Caco-2 (cell line): ENCODE measurements around the gene FARP1. TPM values are rescaled to one million over a fixed set of nuclear protein-coding genes. Genes with fewer than 3 reads are reported as not detected.

Experiments
- BruUV-seq: library from RNA; stranded (reverse); fragments of 400-500 nt; replicated peaks from 2 replicates; lab custom pipeline; 2021; lab: Mats Ljungman, UMichigan
- CTCF ChIA-PET: fragments of 300-600 bp; sonication (Branson Sonifier 250); formaldehyde crosslinking; loops from one replicate; lab custom pipeline; 2022; ENCODE audit warnings: antibody characterized with exemption; lab: Charles Lee
- POLR2A ChIA-PET: fragments of 300-600 bp; sonication (Branson Sonifier 250); formaldehyde crosslinking; loops from one replicate; lab custom pipeline; 2022; ENCODE audit warnings: antibody characterized with exemption; lab: Charles Lee
- DNase-seq, 2 experiments: peaks; one replicate each; pipeline versions ENCODE4 v3.0.0 to v3.0.0-alpha.2; 2020 to 2022
- H3K27me3 ChIP-seq: replicated peaks from 2 replicates; pipeline ENCODE4 v1.6.0; 2011; ENCODE audit warnings: low read length; ENCODE audit not compliant: control insufficient read depth, insufficient read depth
- H3K36me3 ChIP-seq: 2 replicates; pipeline ENCODE4 v1.5.1; 2011; ENCODE audit warnings: low read length; ENCODE audit not compliant: control insufficient read depth, insufficient read depth
- H3K4me1 ChIP-seq: fragments of 250-450 bp; sonication (Bioruptor Pico); 2 replicates; pipeline ENCODE4 v1.5.1; 2020; ENCODE audit warnings: mild to moderate bottlenecking
- H3K4me3 ChIP-seq: 2 replicates; pipeline ENCODE4 v1.5.1; 2011; ENCODE audit warnings: low read depth, mild to moderate bottlenecking, control low read depth, low read length
- H3K9me3 ChIP-seq: fragments of 250-450 bp; sonication (Bioruptor Pico); 2 replicates; pipeline ENCODE4 v1.5.1; 2020; ENCODE audit warnings: mild to moderate bottlenecking, moderate library complexity
- H3K27ac Mint-ChIP-seq: one replicate; pipeline ENCODE4 v1.8.0; 2022; ENCODE audit warnings: mixed read lengths; ENCODE audit not compliant: unreplicated experiment
- H3K27me3 Mint-ChIP-seq: one replicate; pipeline ENCODE4 v1.8.0; 2022; ENCODE audit warnings: mixed read lengths; ENCODE audit not compliant: insufficient read depth, unreplicated experiment
- H3K36me3 Mint-ChIP-seq: one replicate; pipeline ENCODE4 v1.8.0; 2022; ENCODE audit warnings: mild to moderate bottlenecking, mixed read lengths; ENCODE audit not compliant: insufficient read depth, unreplicated experiment
- H3K4me1 Mint-ChIP-seq: one replicate; pipeline ENCODE4 v1.8.0; 2022; ENCODE audit warnings: low read depth, mixed read lengths; ENCODE audit not compliant: unreplicated experiment
- H3K4me3 Mint-ChIP-seq: one replicate; pipeline ENCODE4 v1.8.0; 2022; ENCODE audit warnings: mild to moderate bottlenecking, moderate library complexity, mixed read lengths; ENCODE audit not compliant: unreplicated experiment
- H3K9me3 Mint-ChIP-seq: one replicate; pipeline ENCODE4 v1.8.0; 2022; ENCODE audit warnings: mixed read lengths; ENCODE audit not compliant: unreplicated experiment
- intact Hi-C: fragments of 100-400 bp; cut with micrococcal nuclease; formaldehyde crosslinking; loops from one replicate; pipeline ENCODE4 v1.10.0; 2022; ENCODE audit not compliant: unreplicated experiment
- total RNA-seq: library from RNA; stranded (reverse); gene quantifications from 2 replicates; pipeline ENCODE4 v1.2.3, GENCODE V29; 2022
- TF ChIP-seq, protein P1 (sequence below), 2 experiments: fragments of 200-600 bp in 1 of 2; IDR thresholded peaks; 1 replicate in 1 of 2; 2 replicates in 1 of 2; pipeline versions ENCODE4 v1.5.1 to v1.8.0; 2011 to 2022; ENCODE audit warnings: antibody characterized with exemption in 1 of 2, control low read depth in 1 of 2, inconsistent platforms in 1 of 2, low read depth in 1 of 2, low read length in 1 of 2, mild to moderate bottlenecking in 1 of 2, moderate library complexity in 1 of 2; ENCODE audit not compliant: insufficient read depth in 1 of 2, severe bottlenecking in 1 of 2, unreplicated experiment in 1 of 2

Gene FARP1
- total RNA-seq, 1 experiment from 2014 or later, result 189 TPM

GRCh38 chr13:98360545-98360944 lies 217.7 kb downstream of the FARP1 start:
- H3K27me3 Mint-ChIP-seq, result no peaks in the 10 kb centered on the region
- H3K4me3 ChIP-seq, result no peak overlapping the region
- H3K9me3 Mint-ChIP-seq, result no peaks in the 10 kb centered on the region
- TF ChIP-seq, protein P1, sequence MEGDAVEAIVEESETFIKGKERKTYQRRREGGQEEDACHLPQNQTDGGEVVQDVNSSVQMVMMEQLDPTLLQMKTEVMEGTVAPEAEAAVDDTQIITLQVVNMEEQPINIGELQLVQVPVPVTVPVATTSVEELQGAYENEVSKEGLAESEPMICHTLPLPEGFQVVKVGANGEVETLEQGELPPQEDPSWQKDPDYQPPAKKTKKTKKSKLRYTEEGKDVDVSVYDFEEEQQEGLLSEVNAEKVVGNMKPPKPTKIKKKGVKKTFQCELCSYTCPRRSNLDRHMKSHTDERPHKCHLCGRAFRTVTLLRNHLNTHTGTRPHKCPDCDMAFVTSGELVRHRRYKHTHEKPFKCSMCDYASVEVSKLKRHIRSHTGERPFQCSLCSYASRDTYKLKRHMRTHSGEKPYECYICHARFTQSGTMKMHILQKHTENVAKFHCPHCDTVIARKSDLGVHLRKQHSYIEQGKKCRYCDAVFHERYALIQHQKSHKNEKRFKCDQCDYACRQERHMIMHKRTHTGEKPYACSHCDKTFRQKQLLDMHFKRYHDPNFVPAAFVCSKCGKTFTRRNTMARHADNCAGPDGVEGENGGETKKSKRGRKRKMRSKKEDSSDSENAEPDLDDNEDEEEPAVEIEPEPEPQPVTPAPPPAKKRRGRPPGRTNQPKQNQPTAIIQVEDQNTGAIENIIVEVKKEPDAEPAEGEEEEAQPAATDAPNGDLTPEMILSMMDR (IDR thresholded peaks at IDR 0.05; ENCODE audit: insufficient read depth in 1 of 2, low read depth in 1 of 2, low read length in 1 of 2, severe bottlenecking in 1 of 2, unreplicated experiment in 1 of 2), result no peak
- no peak for DNase-seq
- H3K36me3 Mint-ChIP-seq, result peaks cover 11% of the 10 kb centered on the region
- no peak overlapping the region for H3K27ac Mint-ChIP-seq
- H3K36me3 ChIP-seq, result peaks cover 1% of the 10 kb centered on the region; the same call in 1 of the 2 replicates
- ChIA-PET CTCF (no interaction called here), POLR2A (no interaction called here)
- H3K4me1 ChIP-seq, result no peaks in the 10 kb centered on the region
- intact Hi-C loops, result no loop called here
- no peaks in the 10 kb centered on the region for H3K4me1 Mint-ChIP-seq
- no peaks in the 10 kb centered on the region for H3K27me3 ChIP-seq
- H3K4me3 Mint-ChIP-seq, result no peak overlapping the region
- BruUV-seq, result no TSS peak
- H3K9me3 ChIP-seq, result no peaks in the 10 kb centered on the region

DNA sequence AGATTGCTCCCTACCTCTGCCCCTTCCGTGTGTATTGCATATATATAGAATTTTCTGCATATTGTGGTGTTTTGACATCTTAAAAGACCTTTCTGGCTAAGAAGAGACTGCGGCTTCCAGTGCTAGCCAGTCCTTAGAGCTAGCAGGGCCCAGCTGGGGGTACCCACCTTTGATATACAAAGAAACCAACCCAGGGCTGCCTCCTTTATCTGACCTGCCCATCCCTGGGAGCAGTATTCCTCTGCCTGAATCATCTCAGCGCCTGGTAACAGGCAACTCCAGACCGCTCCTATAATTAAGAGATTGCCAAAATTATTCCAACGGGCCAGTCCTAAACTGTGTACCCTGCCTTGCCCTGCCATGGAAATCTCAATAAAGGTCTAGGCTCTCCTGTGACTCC lies 220.4 kb downstream of the FARP1 start:
- TF ChIP-seq, protein P1 (IDR thresholded peaks at IDR 0.05; ENCODE audit: insufficient read depth in 1 of 2, low read depth in 1 of 2, low read length in 1 of 2, severe bottlenecking in 1 of 2, unreplicated experiment in 1 of 2), result no peak
- POLR2A ChIA-PET, result no interaction called here
- Histone ChIP-seq H3K36me3 (peaks cover 1% of the 10 kb centered on the region; the same call in 1 of the 2 replicates), H3K4me1 (no peaks in the 10 kb centered on the region), H3K9me3 (no peaks in the 10 kb centered on the region), H3K4me3 (no peak overlapping the region), H3K27me3 (no peaks in the 10 kb centered on the region)
- intact Hi-C loops, result no loop called here
- CTCF ChIA-PET, result no interaction called here
- Mint-ChIP-seq H3K36me3 (peaks cover 12% of the 10 kb centered on the region), H3K9me3 (no peaks in the 10 kb centered on the region), H3K4me1 (no peaks in the 10 kb centered on the region), H3K4me3 (no peak overlapping the region), H3K27ac (no peak overlapping the region), H3K27me3 (no peaks in the 10 kb centered on the region)
- no TSS peak for BruUV-seq
- DNase-seq, result no peak

- ChIA-PET POLR2A (no interaction called here), CTCF (no interaction called here)
- TF ChIP-seq, protein P1 (IDR thresholded peaks at IDR 0.05; ENCODE audit: insufficient read depth in 1 of 2, low read depth in 1 of 2, low read length in 1 of 2, severe bottlenecking in 1 of 2, unreplicated experiment in 1 of 2), result no peak
These were observed 221.3 kb downstream of the FARP1 start for GRCh38 chr13:98364179-98364578.

More at GRCh38 chr13:98364179-98364578, 221.3 kb downstream of the FARP1 start:
- no peaks in the 10 kb centered on the region for H3K27me3 Mint-ChIP-seq
- no TSS peak for BruUV-seq
- H3K4me1 ChIP-seq, result no peaks in the 10 kb centered on the region
- no peak overlapping the region for H3K27ac Mint-ChIP-seq
- H3K36me3 ChIP-seq, result peaks cover 1% of the 10 kb centered on the region
- no peak overlapping the region for H3K4me3 ChIP-seq
- no peaks in the 10 kb centered on the region for H3K9me3 Mint-ChIP-seq
- H3K4me1 Mint-ChIP-seq, result no peaks in the 10 kb centered on the region
- H3K9me3 ChIP-seq, result no peaks in the 10 kb centered on the region
- no peaks in the 10 kb centered on the region for H3K27me3 ChIP-seq
- intact Hi-C loops, result no loop called here
- H3K36me3 Mint-ChIP-seq, result peaks cover 19% of the 10 kb centered on the region
- H3K4me3 Mint-ChIP-seq, result no peak overlapping the region
- DNase-seq, result no peak
